ENCODE data around the gene NTN1.

DNA sequence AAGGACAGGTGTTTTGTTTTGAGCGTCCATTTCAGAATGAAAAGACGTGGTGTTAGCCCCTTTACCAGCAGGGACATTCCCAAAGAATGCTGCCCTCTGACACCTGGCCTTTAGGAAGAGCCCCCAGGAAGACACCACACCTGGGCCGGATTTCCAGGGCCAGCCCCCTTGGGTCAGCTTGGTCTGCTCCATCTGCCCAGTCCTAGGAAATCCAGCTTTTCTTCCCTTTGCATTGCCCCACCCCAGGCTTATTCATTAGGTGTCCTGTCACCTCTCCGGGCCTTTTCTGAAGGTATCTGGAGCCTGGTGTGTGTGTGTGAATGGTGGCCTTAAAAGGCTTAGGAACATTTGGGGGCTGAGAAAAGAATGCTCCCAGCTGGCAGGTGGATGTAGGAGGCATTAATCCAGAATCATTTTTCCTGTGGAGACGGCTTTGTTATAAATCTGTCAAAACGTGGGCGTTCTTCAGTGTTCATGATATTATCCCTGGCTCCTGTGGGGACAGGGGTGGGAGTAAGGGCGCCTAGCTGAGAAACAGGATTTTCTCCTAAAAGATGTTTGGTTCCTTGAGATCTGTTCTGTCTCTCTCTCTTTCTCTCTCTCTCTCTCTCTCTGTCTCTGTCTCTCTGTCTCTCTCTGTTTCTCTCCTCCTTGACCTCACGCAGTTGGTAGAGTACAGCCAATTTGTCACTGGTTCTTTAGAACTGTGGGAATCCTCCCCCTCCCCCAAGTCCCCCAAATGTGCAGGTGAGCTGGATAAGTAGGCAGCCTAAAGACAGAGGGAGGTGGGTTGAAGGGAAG, 84.0 kb downstream of the NTN1 start:
- TF ChIP-seq, protein P1, sequence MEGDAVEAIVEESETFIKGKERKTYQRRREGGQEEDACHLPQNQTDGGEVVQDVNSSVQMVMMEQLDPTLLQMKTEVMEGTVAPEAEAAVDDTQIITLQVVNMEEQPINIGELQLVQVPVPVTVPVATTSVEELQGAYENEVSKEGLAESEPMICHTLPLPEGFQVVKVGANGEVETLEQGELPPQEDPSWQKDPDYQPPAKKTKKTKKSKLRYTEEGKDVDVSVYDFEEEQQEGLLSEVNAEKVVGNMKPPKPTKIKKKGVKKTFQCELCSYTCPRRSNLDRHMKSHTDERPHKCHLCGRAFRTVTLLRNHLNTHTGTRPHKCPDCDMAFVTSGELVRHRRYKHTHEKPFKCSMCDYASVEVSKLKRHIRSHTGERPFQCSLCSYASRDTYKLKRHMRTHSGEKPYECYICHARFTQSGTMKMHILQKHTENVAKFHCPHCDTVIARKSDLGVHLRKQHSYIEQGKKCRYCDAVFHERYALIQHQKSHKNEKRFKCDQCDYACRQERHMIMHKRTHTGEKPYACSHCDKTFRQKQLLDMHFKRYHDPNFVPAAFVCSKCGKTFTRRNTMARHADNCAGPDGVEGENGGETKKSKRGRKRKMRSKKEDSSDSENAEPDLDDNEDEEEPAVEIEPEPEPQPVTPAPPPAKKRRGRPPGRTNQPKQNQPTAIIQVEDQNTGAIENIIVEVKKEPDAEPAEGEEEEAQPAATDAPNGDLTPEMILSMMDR (IDR thresholded peaks at IDR 0.05) = no peak
- TF ChIP-seq POLR2A (IDR thresholded peaks at IDR 0.05) = no peak
